OCI-LY1 (cell line): ENCODE measurements around the gene PTPRG.

Source experiments
- H2AFZ ChIP-seq: fragments of 200-600 bp; sonication (generic), shearing (Covaris generic); 2 replicates; pipeline ENCODE4 v1.6.0; 2014; ENCODE audit warnings: antibody characterized with exemption, mild to moderate bottlenecking, low read length
- H3F3A ChIP-seq: fragments of 200-600 bp; sonication (generic), shearing (Covaris generic); 2 replicates; pipeline ENCODE4 v1.6.0; 2014; ENCODE audit warnings: mild to moderate bottlenecking, antibody characterized with exemption, low read length, moderate library complexity; ENCODE audit not compliant: insufficient read depth
- H3K27ac ChIP-seq: fragments of 200-600 bp; sonication (generic); 2 replicates; pipeline ENCODE4 v1.5.1; 2014; ENCODE audit warnings: low read length, mixed run types, mild to moderate bottlenecking, low read depth; ENCODE audit not compliant: poor library complexity, severe bottlenecking
- H3K27me3 ChIP-seq: fragments of 200-600 bp; sonication (generic); 2 replicates; pipeline ENCODE4 v1.6.0; 2014; ENCODE audit warnings: antibody characterized with exemption, mild to moderate bottlenecking, low read length, moderate library complexity; ENCODE audit not compliant: insufficient read depth
- H3K36me3 ChIP-seq: fragments of 200-600 bp; sonication (generic); 2 replicates; pipeline ENCODE4 v1.6.1; 2014; ENCODE audit warnings: mild to moderate bottlenecking, antibody characterized with exemption, low read length, moderate library complexity, mixed read lengths; ENCODE audit not compliant: insufficient read depth
- H3K4me1 ChIP-seq: fragments of 200-600 bp; sonication (generic); 2 replicates; pipeline ENCODE4 v1.5.1; 2014; ENCODE audit warnings: mild to moderate bottlenecking, low read length, moderate library complexity; ENCODE audit not compliant: insufficient read depth, severe bottlenecking
- H3K4me2 ChIP-seq: fragments of 200-600 bp; sonication (generic), shearing (Covaris generic); 2 replicates; pipeline ENCODE4 v1.6.1; 2014; ENCODE audit warnings: low read length
- H3K4me3 ChIP-seq: fragments of 200-600 bp; sonication (generic); 2 replicates; pipeline ENCODE4 v1.5.1; 2014; ENCODE audit warnings: low read length, low read depth, mild to moderate bottlenecking, mixed read lengths; ENCODE audit not compliant: poor library complexity, severe bottlenecking
- H3K79me2 ChIP-seq: fragments of 200-600 bp; shearing (Covaris generic); 2 replicates; pipeline ENCODE4 v1.6.1; 2016; ENCODE audit warnings: mixed run types, low read length, mixed read lengths; ENCODE audit not compliant: insufficient read depth
- H3K9ac ChIP-seq: fragments of 200-600 bp; sonication (generic), shearing (Covaris generic); 2 replicates; pipeline ENCODE4 v1.6.1; 2014; ENCODE audit warnings: mild to moderate bottlenecking, low read length, mixed read lengths
- H3K9me2 ChIP-seq: fragments of 200-600 bp; sonication (generic), shearing (Covaris generic); 2 replicates; pipeline ENCODE4 v1.6.1; 2014; ENCODE audit warnings: low read depth, mild to moderate bottlenecking, low read length, mixed read lengths
- H3K9me3 ChIP-seq: fragments of 200-600 bp; shearing (Covaris generic); 2 replicates; pipeline ENCODE4 v1.6.1; 2014; ENCODE audit warnings: low read length, mixed read lengths
- H4K20me1 ChIP-seq: fragments of 200-600 bp; sonication (generic), shearing (Covaris generic); 2 replicates; pipeline ENCODE4 v1.6.0; 2016; ENCODE audit warnings: mild to moderate bottlenecking, low read length; ENCODE audit not compliant: insufficient read depth
- EZH2 ChIP-seq: fragments of 200-600 bp; sonication (generic), shearing (Covaris generic); IDR thresholded peaks from 2 replicates; pipeline ENCODE4 v1.8.0; 2017; ENCODE audit warnings: borderline replicate concordance, mixed run types, mild to moderate bottlenecking, antibody characterized with exemption, low read length, moderate library complexity, mixed read lengths
- TF ChIP-seq, protein P1 (sequence below): fragments of 200-600 bp; sonication (generic), shearing (Covaris generic); IDR thresholded peaks from 2 replicates; pipeline ENCODE4 v1.5.1; 2017; ENCODE audit warnings: mild to moderate bottlenecking, antibody characterized with exemption, low read length, moderate library complexity, mixed read lengths

The PTPRG gene

GRCh38 chr3:61776390-61776789, 215.0 kb downstream of the PTPRG start:
- Histone ChIP-seq H3K4me1 (no peaks in the 10 kb centered on the region), H3K9me2 (no peaks in the 10 kb centered on the region), H3F3A (no peaks in the 10 kb centered on the region), H3K9me3 (no peaks in the 10 kb centered on the region), H3K36me3 (no peaks in the 10 kb centered on the region), H3K27me3 (no peaks in the 10 kb centered on the region), H3K4me2 (no peak overlapping the region), H4K20me1 (no peaks in the 10 kb centered on the region), H3K4me3 (no peak overlapping the region), H3K79me2 (no peaks in the 10 kb centered on the region), H3K27ac (no peak overlapping the region), H3K9ac (no peak overlapping the region), H2AFZ (no peak overlapping the region)
- TF ChIP-seq, protein P1, sequence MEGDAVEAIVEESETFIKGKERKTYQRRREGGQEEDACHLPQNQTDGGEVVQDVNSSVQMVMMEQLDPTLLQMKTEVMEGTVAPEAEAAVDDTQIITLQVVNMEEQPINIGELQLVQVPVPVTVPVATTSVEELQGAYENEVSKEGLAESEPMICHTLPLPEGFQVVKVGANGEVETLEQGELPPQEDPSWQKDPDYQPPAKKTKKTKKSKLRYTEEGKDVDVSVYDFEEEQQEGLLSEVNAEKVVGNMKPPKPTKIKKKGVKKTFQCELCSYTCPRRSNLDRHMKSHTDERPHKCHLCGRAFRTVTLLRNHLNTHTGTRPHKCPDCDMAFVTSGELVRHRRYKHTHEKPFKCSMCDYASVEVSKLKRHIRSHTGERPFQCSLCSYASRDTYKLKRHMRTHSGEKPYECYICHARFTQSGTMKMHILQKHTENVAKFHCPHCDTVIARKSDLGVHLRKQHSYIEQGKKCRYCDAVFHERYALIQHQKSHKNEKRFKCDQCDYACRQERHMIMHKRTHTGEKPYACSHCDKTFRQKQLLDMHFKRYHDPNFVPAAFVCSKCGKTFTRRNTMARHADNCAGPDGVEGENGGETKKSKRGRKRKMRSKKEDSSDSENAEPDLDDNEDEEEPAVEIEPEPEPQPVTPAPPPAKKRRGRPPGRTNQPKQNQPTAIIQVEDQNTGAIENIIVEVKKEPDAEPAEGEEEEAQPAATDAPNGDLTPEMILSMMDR: no peak
- no peak for TF ChIP-seq EZH2

DNA sequence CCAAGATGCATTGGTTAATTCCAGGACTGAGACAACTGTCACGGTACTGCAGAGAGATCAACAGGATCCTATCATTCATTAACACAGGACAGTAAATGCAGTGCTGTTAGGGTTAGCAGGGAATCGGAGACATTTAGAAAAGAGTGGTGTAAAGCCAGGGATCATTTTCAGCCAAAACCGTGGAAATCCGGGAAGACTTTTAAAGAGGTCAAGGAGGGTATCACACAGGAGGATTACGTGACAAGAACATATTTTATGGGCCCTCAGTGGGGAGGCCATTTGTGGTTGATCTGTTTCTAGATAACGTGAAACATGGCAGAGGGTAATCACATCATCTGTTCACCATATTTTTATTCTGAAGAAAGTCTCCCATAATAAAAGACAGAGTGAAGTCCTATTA, 216.1 kb downstream of the PTPRG start:
- H3K9me2 ChIP-seq: no peaks in the 10 kb centered on the region
- H3K4me3 ChIP-seq: no peak overlapping the region
- H3K27ac ChIP-seq: no peak overlapping the region
- no peaks in the 10 kb centered on the region for H4K20me1 ChIP-seq
- no peaks in the 10 kb centered on the region for H3K9me3 ChIP-seq
- no peaks in the 10 kb centered on the region for H3K27me3 ChIP-seq
- no peak overlapping the region for H3K4me2 ChIP-seq
- H3F3A ChIP-seq: no peaks in the 10 kb centered on the region
- no peaks in the 10 kb centered on the region for H3K4me1 ChIP-seq
- no peaks in the 10 kb centered on the region for H3K36me3 ChIP-seq
- TF ChIP-seq, protein P1: no peak
- TF ChIP-seq EZH2: no peak
- no peak overlapping the region for H3K9ac ChIP-seq
- no peak overlapping the region for H2AFZ ChIP-seq
- H3K79me2 ChIP-seq: no peaks in the 10 kb centered on the region

DNA sequence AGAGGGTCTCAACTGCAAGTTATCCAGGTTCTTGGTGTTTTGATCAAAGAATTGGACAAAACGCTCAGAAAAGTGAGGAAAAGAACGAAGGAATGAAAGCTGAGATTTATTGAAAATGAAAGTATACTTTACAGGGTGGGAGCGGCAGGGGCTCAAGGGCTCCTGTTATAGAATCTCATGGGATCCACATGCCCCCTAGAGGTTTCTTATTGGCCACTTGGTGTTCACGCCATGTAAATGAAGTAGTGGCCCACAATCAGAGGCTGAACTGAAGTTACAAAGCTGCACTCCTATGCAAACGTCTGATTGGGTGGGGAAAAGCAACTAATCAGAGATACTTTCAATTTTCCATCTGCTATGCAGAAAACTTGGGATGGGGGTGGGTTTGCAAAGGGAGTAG, 216.7 kb downstream of the PTPRG start:
- no peaks in the 10 kb centered on the region for H3K9me2 ChIP-seq
- no peaks in the 10 kb centered on the region for H3K36me3 ChIP-seq
- no peaks in the 10 kb centered on the region for H3K27me3 ChIP-seq
- no peak overlapping the region for H2AFZ ChIP-seq
- no peak overlapping the region for H3K4me3 ChIP-seq
- H3K4me1 ChIP-seq: no peaks in the 10 kb centered on the region
- H4K20me1 ChIP-seq: no peaks in the 10 kb centered on the region
- TF ChIP-seq EZH2: no peak
- TF ChIP-seq, protein P1: no peak
- H3K79me2 ChIP-seq: no peaks in the 10 kb centered on the region
- no peak overlapping the region for H3K4me2 ChIP-seq
- no peak overlapping the region for H3K27ac ChIP-seq
- H3K9ac ChIP-seq: no peak overlapping the region
- H3F3A ChIP-seq: no peaks in the 10 kb centered on the region
- H3K9me3 ChIP-seq: no peaks in the 10 kb centered on the region
